Esophagus squamous epithelium (tissue), 5 donors: Measurements from ENCODE around the gene ZNF407. TPM values are rescaled to one million over a fixed set of nuclear protein-coding genes. Genes with fewer than 3 reads are reported as not detected.

Source experiments
- DNase-seq: peaks from one replicate; lab custom pipeline; 2025; lab: John Stamatoyannopoulos, UW
- H3K27ac ChIP-seq, 4 donors: fragments of 200-600 bp; sonication (generic); one replicate each; pipeline ENCODE4 v1.5.1; 2016 to 2019; ENCODE audit warnings: mild to moderate bottlenecking in 1 of 4
- H3K27me3 ChIP-seq, 4 donors: fragments of 200-600 bp; sonication (generic); 1 replicate in 3 of 4; 2 replicates in 1 of 4; pipeline versions ENCODE4 v1.5.1 to v1.6.0; 2017 to 2021; ENCODE audit warnings: antibody characterized with exemption in 1 of 4
- H3K36me3 ChIP-seq, 3 donors: fragments of 200-600 bp; sonication (generic); one replicate each; pipeline ENCODE4 v1.5.1; 2016 to 2019
- H3K4me1 ChIP-seq, 3 donors: fragments of 200-600 bp; sonication (generic); one replicate each; pipeline ENCODE4 v1.5.1; 2017 to 2019
- H3K4me3 ChIP-seq, 4 donors: fragments of 200-600 bp; sonication (generic); 1 replicate in 3 of 4; 2 replicates in 1 of 4; pipeline ENCODE4 v1.5.1; 2016 to 2019; ENCODE audit warnings: mild to moderate bottlenecking in 2 of 4, moderate library complexity in 1 of 4
- H3K9me3 ChIP-seq, 3 donors: fragments of 200-600 bp; sonication (generic); one replicate each; pipeline ENCODE4 v1.5.1; 2016 to 2019
- CTCF ChIP-seq, 6 experiments: fragments of 450-650 bp in 4 of 6; fragments of 200-600 bp in 2 of 6; sonication (generic) in 2 of 6; IDR thresholded peaks; one replicate each; pipeline ENCODE4 v1.5.1; 2016 to 2019; ENCODE audit warnings: antibody characterized with exemption in 6 of 6, mild to moderate bottlenecking in 4 of 6, moderate library complexity in 4 of 6
- POLR2A ChIP-seq, 4 donors: fragments of 450-650 bp; IDR thresholded peaks; one replicate each; pipeline ENCODE4 v1.6.1; 2017; ENCODE audit warnings: antibody characterized with exemption in 4 of 4, mild to moderate bottlenecking in 4 of 4, moderate library complexity in 3 of 4
- WGBS, 2 donors: methylation state at CpG; one replicate each; pipeline ENCODE4 v1.1.5; 2018; 5-methylcytosine and 5-hydroxymethylcytosine counted together
- intact Hi-C: fragments of 100-400 bp; cut with DNase I; formaldehyde crosslinking; loops from one replicate; pipeline ENCODE4 v1.15.0; 2022
- total RNA-seq, 4 donors: library from RNA; depleted of rRNA; stranded (reverse); fragments of >200 nt; gene quantifications; one replicate each; pipeline ENCODE4 v1.1.0, GENCODE V29; 2016
- donor health status: DM: yes; HTN: yes; CAD: no.

ZNF407 gene
- total RNA-seq, 4 donors from 2014 or later, result 6.4 to 21.2 (median 13.1) TPM

- TF ChIP-seq CTCF (IDR thresholded peaks at IDR 0.05) (no peak), POLR2A (IDR thresholded peaks at IDR 0.05) (no peak)
- intact Hi-C loops, result no loop called here
- Histone ChIP-seq H3K27me3 (no peaks in the 10 kb centered on the region), H3K4me1 (no peaks in the 10 kb centered on the region), H3K9me3 (no peaks in the 10 kb centered on the region), H3K36me3 (peaks cover 0 to 6% (median 0%) of the 10 kb centered on the region in 3 donors), H3K27ac (no peak overlapping the region), H3K4me3 (no peak overlapping the region)
- DNase-seq, result no peak
- WGBS, 2 donors, result 95 to 96% methylated on average over 6 of the region's 6 CpGs
Measured at GRCh38 chr18:74785632-74786031, 188.0 kb downstream of the ZNF407 start.

- Histone ChIP-seq H3K9me3 (no peaks in the 10 kb centered on the region), H3K27ac (no peak overlapping the region), H3K36me3 (no peaks in the 10 kb centered on the region), H3K4me3 (no peak overlapping the region), H3K4me1 (no peaks in the 10 kb centered on the region), H3K27me3 (no peaks in the 10 kb centered on the region)
- intact Hi-C loops, result no loop called here
- WGBS, 2 donors, result 43 to 66% methylated on average over 2 of the region's 2 CpGs
- DNase-seq, result no peak
- TF ChIP-seq POLR2A (IDR thresholded peaks at IDR 0.05) (no peak), CTCF (IDR thresholded peaks at IDR 0.05) (no peak)
Measured at GRCh38 chr18:74788657-74789056, 191.0 kb downstream of the ZNF407 start.

GRCh38 chr18:74789078-74789477 lies 191.4 kb downstream of the ZNF407 start:
- no peaks in the 10 kb centered on the region for H3K4me1 ChIP-seq
- no peak overlapping the region for H3K4me3 ChIP-seq
- H3K27ac ChIP-seq, result no peak overlapping the region
- intact Hi-C loops, result no loop called here
- H3K9me3 ChIP-seq, result no peaks in the 10 kb centered on the region
- no peaks in the 10 kb centered on the region for H3K36me3 ChIP-seq
- H3K27me3 ChIP-seq, result no peaks in the 10 kb centered on the region
- DNase-seq, result no peak
- WGBS, 2 donors, result 94 to 98% methylated on average over 7 of the region's 8 CpGs
- no peak for TF ChIP-seq POLR2A (IDR thresholded peaks at IDR 0.05)
- no peak for TF ChIP-seq CTCF (IDR thresholded peaks at IDR 0.05)

DNA sequence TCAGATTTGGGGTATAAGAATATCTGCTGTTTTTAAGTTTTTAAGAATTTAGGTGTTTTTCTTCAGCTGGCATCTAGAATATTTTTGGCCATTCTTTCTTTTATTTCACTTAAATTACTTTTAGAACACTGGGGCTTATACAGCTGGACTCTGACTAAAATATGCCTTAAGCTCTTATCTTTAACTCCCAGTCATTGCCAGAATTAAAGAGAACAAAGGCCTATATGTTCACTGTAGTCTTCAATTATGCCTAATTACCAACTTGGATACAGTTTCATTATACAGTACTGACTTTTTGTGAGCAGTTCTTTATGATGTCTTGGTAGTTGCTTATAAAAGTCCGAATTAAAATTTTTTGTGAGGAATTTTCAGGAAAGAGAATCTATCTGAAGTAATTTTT lies 192.8 kb downstream of the ZNF407 start:
- TF ChIP-seq POLR2A (IDR thresholded peaks at IDR 0.05), result no peak
- TF ChIP-seq CTCF (IDR thresholded peaks at IDR 0.05), result no peak
- H3K27ac ChIP-seq, result no peak overlapping the region
- WGBS, 2 donors, result 77 to 100% methylated on average over 1 of the region's 1 CpG
- no peaks in the 10 kb centered on the region for H3K4me1 ChIP-seq
- no peak for DNase-seq
- H3K27me3 ChIP-seq, result no peaks in the 10 kb centered on the region
- intact Hi-C loops, result no loop called here
- no peaks in the 10 kb centered on the region for H3K9me3 ChIP-seq
- no peak overlapping the region for H3K4me3 ChIP-seq
- no peaks in the 10 kb centered on the region for H3K36me3 ChIP-seq

- H3K4me1 ChIP-seq, result peaks cover 0 to under 1% (median under 1%) of the 10 kb centered on the region in 3 donors
- DNase-seq, result no peak
- H3K27ac ChIP-seq, result no peak overlapping the region
- H3K36me3 ChIP-seq, result no peaks in the 10 kb centered on the region
- TF ChIP-seq POLR2A (IDR thresholded peaks at IDR 0.05) (no peak), CTCF (IDR thresholded peaks at IDR 0.05) (no peak)
- no peaks in the 10 kb centered on the region for H3K9me3 ChIP-seq
- H3K27me3 ChIP-seq, result no peaks in the 10 kb centered on the region
- WGBS, 2 donors, result 90 to 98% methylated on average over 8 of the region's 8 CpGs
- H3K4me3 ChIP-seq, result no peak overlapping the region
- intact Hi-C loops, result no loop called here
Measured at GRCh38 chr18:74791501-74792194, 194.0 kb downstream of the ZNF407 start.
